Subcutaneous adipose tissue (tissue), 4 donors: ENCODE measurements around the gene LAP3. TPM values are rescaled to one million over a fixed set of nuclear protein-coding genes. Genes with fewer than 3 reads are reported as not detected.

Source experiments
- CTCF ChIP-seq: fragments of 450-650 bp; IDR thresholded peaks from one replicate; pipeline ENCODE4 v1.5.1; 2016; ENCODE audit warnings: low read depth, mild to moderate bottlenecking, control low read depth, antibody characterized with exemption, moderate library complexity
- total RNA-seq, 4 donors: library from RNA; depleted of rRNA; stranded (reverse); fragments of >200 nt; gene quantifications; one replicate each; pipeline ENCODE4 v1.1.0, GENCODE V29; 2016

LAP3 gene
- total RNA-seq, 4 donors from 2014 or later, result 89.4 to 165 (median 96.0) TPM

- no peak for TF ChIP-seq CTCF
These were observed 20.5 kb upstream of the LAP3 start for GRCh38 chr4:17556498-17556897.

GRCh38 chr4:17557880-17558279, 19.1 kb upstream of the LAP3 start:
- TF ChIP-seq CTCF, result no peak

- no peak for TF ChIP-seq CTCF
These were observed 17.9 kb upstream of the LAP3 start for GRCh38 chr4:17558941-17559708.

- no peak for TF ChIP-seq CTCF
These were observed 17.3 kb upstream of the LAP3 start for GRCh38 chr4:17559709-17560048.

- no peak for TF ChIP-seq CTCF
These were observed 16.8 kb upstream of the LAP3 start for GRCh38 chr4:17560065-17560673.

- no peak for TF ChIP-seq CTCF
These were observed 15.6 kb upstream of the LAP3 start for GRCh38 chr4:17561195-17561909.

- TF ChIP-seq CTCF, result no peak
These were observed 14.8 kb upstream of the LAP3 start for GRCh38 chr4:17562157-17562556.
